ENCODE results near the gene SNCA.

The SNCA gene

GRCh38 chr4:89753601-89754066, 83.3 kb downstream of the SNCA start:
- no peak for DNase-seq (ENCODE audit: low spot score)

DNA sequence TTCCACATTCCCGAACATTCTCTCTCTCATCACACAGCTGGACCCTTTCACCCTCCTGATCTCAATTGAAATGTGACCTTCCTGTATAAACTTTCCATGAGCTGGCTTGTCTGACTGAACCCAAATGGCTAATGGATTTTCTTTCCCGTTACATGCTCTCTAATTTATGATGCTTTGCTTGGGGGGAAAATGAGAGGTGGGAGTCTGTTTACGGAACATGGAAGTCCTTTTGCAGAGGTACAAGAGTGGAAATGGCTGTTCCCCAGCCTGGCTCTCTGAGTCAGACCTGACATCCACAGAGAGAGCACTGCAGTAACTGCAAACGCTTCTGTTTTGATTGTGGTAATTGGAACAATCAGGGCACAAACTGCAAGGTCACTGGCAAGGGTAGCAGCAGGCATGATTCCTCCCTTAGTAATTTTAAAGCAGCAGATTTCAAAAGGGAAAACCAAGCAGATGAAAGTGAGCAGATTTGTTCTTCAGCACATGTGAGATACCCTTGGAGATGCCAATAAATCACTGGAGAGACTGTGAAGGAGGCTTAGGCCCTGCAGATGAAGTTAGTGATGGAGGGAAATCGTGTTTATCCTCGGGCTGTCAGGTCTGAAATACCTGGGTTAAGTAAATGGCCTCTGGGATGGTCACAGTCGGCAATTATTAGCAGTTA, 83.9 kb downstream of the SNCA start:
- DNase-seq (ENCODE audit: low spot score) = no peak

DNA sequence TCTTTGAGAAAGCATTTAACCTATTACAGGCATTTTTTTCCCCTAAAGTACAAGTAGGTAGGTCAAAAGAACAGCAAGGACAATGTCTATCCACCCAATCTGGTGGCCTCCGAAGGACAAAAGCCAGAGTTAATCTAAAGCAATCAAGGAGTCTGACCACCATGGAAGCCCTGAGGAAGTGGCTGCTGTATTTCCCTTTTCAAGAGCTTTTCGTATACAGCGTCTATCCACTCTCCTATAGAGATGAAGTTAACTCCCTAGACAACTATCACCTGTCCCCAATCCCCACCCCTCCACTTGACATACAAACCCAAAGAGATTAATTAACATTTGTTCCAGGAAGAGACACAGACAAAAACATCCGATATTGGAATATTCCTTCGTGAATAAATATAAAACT, 85.5 kb downstream of the SNCA start:
- no peak for DNase-seq (ENCODE audit: low spot score)

DNA sequence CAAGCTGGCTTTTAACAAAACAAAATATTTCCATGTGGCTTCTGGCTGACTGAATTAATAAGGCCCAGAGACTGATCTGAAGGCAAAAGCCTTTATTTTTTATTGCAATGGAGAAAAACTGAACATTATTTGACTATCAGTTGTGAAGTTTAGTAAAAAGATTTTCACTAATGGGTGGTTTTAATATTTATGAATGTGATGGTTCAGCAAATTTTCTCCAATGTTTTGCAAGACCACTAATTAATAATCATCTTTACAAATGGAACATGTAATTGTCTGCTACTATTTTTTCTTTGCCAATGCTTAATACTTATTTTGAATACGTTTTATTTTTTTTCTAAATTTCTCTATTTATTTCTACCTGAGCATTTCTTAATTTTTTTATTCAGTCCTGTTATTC, 90.6 kb downstream of the SNCA start:
- no peak for DNase-seq (ENCODE audit: low spot score)

- no peak for DNase-seq (ENCODE audit: low spot score)
Observed at GRCh38 chr4:89745708-89746107, 91.3 kb downstream of the SNCA start.

DNA sequence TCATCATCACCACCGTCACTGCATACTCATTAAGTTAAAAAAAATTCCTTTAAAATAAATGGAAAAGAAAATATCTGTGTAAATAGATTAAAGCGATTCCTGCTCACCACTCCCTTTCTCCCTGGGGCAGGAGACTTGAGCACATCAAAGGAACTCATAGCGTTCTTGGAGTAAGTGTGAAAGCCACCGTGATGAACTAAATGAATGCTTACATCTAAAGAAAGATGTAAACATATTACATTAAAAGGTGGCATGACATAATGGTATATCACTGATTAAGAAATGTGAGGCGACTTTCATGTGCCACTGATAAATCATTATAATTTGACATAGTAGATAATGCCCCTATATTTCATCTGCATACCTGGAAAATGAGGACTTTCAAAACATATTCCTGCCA, 92.0 kb downstream of the SNCA start:
- DNase-seq (ENCODE audit: low spot score) = no peak

GRCh38 chr4:89741768-89742167, 95.2 kb downstream of the SNCA start:
- DNase-seq (ENCODE audit: low spot score) = no peak

DNA sequence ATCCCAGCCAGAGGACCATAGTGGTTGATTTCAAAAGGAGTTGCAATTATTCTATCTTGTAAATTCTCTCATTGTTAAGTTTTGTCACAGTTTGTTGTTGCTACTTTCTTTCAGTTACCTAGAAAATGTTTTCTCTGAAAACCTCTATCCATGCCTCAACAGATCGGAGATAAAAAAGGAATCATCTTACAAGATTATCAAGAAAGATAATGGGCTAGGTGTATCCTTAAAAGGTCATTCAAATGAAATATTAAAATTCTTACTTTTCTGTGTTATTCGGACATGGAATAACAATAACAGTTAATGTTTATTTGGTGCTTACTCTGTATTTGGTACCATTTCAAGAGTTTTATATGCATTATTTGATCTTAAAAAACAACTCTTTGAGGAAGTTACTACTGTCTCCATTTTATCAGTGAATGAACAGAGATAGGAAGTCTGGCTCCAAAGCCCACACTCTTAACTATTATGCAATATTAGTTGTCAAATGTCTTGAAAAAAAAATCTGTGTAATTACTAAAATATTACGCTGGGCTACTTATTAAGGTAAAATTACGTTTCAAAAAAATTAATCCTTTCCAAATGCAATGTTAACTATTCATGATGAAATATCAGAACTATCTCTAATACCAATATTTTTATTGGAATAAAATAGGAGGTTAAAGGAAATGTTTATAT, 97.5 kb downstream of the SNCA start:
- no peak for DNase-seq (ENCODE audit: low spot score)

DNA sequence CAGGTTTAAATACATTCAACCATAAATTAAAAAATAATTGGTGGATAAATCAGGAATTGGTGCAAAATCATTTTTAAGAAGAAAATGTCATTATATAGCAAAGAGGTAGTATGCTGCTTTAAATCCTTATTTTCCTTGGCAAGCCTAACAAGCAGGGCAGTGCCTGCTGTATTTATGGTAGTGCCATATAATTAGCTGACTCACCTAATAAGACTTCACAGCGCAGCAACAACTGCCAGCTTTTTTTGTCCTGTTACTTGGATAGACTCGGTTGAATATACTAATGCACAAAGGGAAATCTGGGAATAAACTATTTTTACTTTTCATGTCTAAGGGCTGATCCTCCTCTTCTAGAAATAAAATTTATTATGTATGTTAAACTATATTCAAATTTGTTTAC, 99.1 kb downstream of the SNCA start:
- DNase-seq (ENCODE audit: low spot score) = no peak

GRCh38 chr4:89733946-89734345, 103.0 kb downstream of the SNCA start:
- DNase-seq (ENCODE audit: low spot score) = no peak

DNA sequence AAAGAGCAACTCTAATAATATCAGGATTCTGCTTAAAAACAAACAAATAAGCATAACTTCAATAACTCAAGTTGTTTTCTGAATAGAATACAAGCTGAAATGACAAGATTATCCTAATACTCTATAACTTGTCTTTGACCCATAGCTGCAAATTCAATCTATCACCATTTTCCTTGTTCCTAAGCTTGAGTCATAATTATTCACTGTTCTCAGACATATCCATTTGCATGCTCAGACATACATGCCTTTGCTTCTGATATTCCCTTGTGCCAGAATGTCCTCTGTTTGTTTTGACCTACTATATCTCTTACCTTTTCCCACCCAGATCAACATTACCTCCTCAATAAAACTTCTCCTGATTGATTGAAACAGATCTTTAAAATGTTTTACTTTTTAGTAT, 109.7 kb downstream of the SNCA start:
- DNase-seq (ENCODE audit: low spot score) = no peak

DNA sequence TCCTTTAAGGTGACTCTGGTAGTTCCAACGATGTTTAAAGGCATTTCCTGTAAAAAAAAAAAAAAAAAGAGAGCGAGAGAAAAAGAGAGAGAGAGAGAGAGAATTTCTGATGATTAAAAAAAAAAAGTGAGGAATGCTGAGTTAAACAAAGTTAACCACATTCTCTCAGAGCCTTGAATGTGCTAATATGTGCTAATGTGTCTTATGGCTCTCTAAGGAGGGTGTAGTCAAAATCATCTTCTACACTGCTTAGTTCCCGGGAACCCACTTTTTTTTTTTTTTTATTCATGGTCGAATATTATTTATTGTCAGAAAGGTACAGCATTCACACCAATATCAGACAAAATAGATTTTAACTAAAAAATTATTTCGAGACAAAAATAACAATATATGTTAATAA, 111.7 kb downstream of the SNCA start:
- DNase-seq (ENCODE audit: low spot score) = no peak

DNA sequence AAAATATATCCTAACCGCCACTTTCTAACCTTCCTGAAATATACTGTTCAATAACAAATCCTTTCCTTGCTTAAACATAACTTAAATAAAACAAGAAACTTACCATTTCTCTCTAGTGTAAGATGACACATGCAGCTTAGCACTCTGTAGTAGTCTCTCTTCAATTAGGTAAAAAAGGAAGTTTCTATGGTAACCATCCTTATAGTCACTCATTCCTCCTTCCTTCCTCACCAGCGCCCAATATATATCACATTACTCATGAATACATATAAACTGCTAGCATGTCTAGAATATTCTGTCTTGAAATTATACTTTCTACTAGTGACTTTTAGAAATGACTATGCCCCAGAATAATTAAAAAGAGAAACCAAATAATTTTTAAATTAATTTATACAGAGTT, 112.2 kb downstream of the SNCA start:
- no peak for DNase-seq (ENCODE audit: low spot score)

DNA sequence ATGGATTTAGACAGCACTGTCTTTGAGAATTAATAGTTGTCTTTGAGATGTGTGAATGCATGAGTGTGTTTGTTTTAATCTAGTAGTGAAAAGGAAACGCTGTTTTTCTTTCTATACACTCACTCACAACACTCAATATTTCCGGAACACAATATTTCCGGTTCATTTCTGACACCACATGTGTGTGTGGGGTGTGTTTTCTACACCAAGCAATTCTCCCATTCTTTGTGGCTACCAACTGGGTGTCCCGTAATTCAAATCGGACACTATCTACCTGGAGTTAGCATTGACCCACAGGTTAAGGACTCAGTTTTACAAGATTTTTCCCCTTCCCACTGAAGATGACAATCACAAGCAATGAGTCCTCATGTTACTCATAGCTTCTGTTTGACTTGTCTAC, 113.9 kb downstream of the SNCA start:
- DNase-seq (ENCODE audit: low spot score) = no peak

DNA sequence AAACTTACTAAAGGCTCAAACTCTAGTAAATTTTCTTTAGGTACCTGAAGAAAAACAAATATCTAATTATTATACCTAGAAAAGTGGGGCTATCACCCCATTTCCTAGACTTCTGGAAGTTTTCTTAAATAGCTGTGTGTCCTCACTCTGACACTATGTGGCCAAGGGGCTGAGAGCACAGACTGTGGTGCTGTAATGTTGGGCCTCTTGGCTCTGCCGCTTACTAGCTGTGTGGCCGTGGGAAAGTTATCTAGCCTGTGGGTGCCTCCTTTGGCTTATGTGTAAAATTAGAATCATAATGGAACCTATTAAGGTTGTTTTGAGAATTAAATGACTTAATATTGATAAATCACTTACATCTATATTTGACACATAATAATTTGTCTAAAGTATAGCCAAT, 114.4 kb downstream of the SNCA start:
- DNase-seq (ENCODE audit: low spot score) = no peak

DNA sequence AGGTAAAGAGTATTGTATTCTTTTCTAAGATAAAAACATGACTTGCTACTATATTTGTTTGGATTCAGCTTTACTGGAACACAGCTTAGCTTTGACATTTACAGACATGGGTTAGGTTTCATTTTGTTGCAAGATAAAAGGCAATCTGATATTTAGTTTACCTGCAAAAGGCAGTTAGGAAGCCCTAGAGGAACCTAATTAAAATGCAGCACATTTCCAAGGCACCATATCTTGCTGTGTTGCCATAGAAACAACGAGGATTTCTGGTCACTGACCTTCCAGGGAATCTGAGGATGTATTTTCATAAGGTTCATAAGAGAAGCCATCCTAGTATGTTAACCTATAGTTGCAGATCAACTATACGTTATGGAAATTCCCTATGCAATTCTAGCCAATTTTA, 116.0 kb downstream of the SNCA start:
- DNase-seq (ENCODE audit: low spot score) = no peak

GRCh38 chr4:89719536-89720090, 117.3 kb downstream of the SNCA start:
- DNase-seq (ENCODE audit: low spot score) = no peak

GRCh38 chr4:89716893-89717292, 120.1 kb downstream of the SNCA start:
- DNase-seq (ENCODE audit: low spot score) = no peak

DNA sequence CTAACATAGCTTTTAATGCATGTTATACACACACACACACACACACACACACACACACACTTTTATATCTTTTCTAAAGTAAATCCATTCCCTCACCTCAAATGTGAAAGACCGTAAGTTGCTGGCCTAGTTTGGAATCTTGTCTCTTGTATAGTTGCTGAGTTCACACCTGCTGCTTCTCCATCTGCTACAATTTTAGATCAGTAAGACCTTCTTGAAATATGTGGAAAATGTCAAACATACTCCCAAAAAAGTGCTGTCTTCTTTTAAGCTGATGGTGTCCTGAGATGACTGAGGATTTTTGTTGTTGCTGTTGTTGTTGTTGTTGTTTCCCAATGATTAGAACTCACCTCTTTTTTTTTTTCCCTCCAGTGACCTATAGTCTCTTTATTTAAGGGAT, 121.3 kb downstream of the SNCA start:
- no peak for DNase-seq (ENCODE audit: low spot score)

- no peak for DNase-seq (ENCODE audit: low spot score)
Observed at GRCh38 chr4:89712827-89713226, 124.1 kb downstream of the SNCA start.

DNA sequence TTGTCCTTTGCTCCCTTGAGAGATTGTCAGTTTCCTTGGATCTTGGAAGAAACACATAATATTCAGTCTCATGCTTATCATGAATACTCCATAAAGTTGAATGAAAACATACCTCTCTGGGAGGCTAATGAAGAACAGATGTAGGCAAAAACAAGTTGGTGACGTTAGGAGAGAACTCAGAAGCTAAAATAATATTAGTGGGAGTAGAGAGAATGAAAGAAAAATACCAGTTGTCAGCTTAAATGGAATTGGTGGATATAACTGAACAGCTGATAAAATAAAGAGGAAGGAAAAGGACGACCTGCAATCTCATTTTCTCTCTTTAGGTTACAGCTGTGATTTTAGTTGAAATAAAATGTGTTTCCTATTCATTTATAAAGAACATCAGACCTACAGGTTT, 124.8 kb downstream of the SNCA start:
- DNase-seq (ENCODE audit: low spot score) = no peak

DNA sequence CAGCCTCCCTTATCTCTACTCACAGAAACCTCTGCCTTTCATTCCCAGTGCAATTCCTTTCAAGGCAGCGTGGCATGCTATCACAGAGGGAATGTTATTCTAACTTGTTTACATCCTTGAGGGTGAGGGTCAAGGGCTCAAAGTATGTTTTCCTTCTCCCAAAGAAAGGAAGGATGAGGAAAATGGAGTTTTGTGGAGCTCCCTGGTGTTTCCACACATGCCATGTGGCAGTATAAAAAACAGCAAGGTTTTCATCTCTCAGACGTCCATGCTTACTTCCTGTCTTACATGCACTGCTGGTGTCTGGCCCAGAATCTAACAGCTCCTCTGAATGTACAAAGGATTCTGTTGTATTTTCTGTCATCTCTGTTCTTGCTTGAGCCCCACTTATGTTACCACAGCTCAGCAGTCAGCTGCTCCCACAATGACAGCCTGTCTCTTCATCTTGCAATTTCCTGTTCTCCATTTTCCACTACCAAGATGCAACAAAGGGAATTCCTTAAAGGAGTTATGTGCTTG, 128.0 kb downstream of the SNCA start:
- no peak for DNase-seq (ENCODE audit: low spot score)

DNA sequence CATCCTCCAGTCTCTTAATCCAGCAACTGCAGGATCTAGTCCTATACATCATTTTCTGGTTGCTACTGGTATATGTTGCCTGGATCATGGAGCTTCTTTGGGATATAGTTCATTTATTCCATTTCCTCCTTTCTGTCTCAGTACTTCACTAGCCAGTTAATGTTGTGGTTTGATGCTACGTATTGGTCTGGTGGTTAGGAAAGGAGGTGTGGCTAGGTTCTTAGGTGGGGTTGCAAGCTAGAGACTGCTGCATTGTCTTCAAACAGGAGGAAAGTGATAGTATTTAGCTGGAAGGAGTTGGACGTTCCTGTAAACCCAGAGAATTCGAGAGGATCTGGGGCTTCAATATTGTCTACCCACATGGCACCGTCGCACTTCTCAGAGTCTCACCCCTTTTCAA, 129.5 kb downstream of the SNCA start:
- no peak for DNase-seq (ENCODE audit: low spot score)

Measured in hematopoietic multipotent progenitor cell treated with erythropoietin and hydrocortisone succinate and interleukin-3 and kit ligand, for 15 days (in vitro differentiated cells).